Endothelial cell of umbilical vein (primary cell): Measurements from ENCODE around the gene BCL11B. TPM values are rescaled to one million over a fixed set of nuclear protein-coding genes. Genes with fewer than 3 reads are reported as not detected.

Source experiments
- BruUV-seq: library from RNA; stranded (reverse); fragments of 400-500 nt; replicated peaks from 2 replicates; lab custom pipeline; 2021; lab: Mats Ljungman, UMichigan
- CTCF ChIA-PET: fragments of 300-600, 350-600 bp; sonication (Branson Sonifier 250); formaldehyde crosslinking; loops from one replicate; lab custom pipeline; 2021; ENCODE audit warnings: antibody characterized with exemption, inconsistent platforms; lab: Charles Lee
- POLR2A ChIA-PET: fragments of 300-600, 350-600 bp; sonication (Branson Sonifier 250); formaldehyde crosslinking; loops from one replicate; lab custom pipeline; 2021; ENCODE audit warnings: antibody characterized with exemption, inconsistent platforms; lab: Charles Lee
- DNase-seq: peaks from one replicate; pipeline ENCODE4 v3.0.0-alpha.2; 2011; ENCODE audit warnings: low read depth, low spot score
- FAIRE-seq: peaks from 2 replicates; lab custom pipeline; 2011; peaks lifted over from hg19 to GRCh38; lab: Jason Lieb, UNC
- H2AFZ ChIP-seq: 2 replicates; pipeline ENCODE4 v1.6.0; 2012; ENCODE audit warnings: low read depth, low read length, control low read depth, inconsistent platforms
- H3K27ac ChIP-seq: 2 replicates; pipeline ENCODE4 v1.5.1; 2011; ENCODE audit warnings: low read depth, mild to moderate bottlenecking, control low read depth, low read length, moderate library complexity; ENCODE audit not compliant: insufficient read depth
- H3K27me3 ChIP-seq, 2 experiments: 2 replicates each; pipeline versions ENCODE4 v1.6.0 to v1.6.1; 2011; ENCODE audit warnings: low read length in 2 of 2, mixed read lengths in 1 of 2; ENCODE audit not compliant: control insufficient read depth in 2 of 2, insufficient read depth in 2 of 2
- H3K36me3 ChIP-seq, 2 experiments: 2 replicates in 1 of 2; 3 replicates in 1 of 2; pipeline ENCODE4 v1.5.1; 2011; ENCODE audit warnings: low read length in 2 of 2, mild to moderate bottlenecking in 1 of 2, moderate library complexity in 1 of 2; ENCODE audit not compliant: control insufficient read depth in 2 of 2, insufficient read depth in 2 of 2; ENCODE audit errors: extremely low read depth in 1 of 2
- H3K4me1 ChIP-seq: 3 replicates; pipeline ENCODE4 v1.5.1; 2011; ENCODE audit warnings: mild to moderate bottlenecking, low read length; ENCODE audit not compliant: control insufficient read depth, insufficient read depth; ENCODE audit errors: extremely low read depth
- H3K4me2 ChIP-seq: 2 replicates; pipeline ENCODE4 v1.6.1; 2011; ENCODE audit warnings: low read length, control low read depth, mixed read lengths; ENCODE audit not compliant: insufficient read depth
- H3K4me3 ChIP-seq, 3 experiments: fragments of 200-600 bp in 1 of 3; sonication (generic), shearing (Covaris generic) in 1 of 3; replicated peaks in 1 of 3; 2 replicates each; pipeline ENCODE4 v1.5.1; 2011 to 2016; ENCODE audit warnings: control low read depth in 3 of 3, low read length in 3 of 3, mild to moderate bottlenecking in 2 of 3, inconsistent platforms in 1 of 3, low read depth in 1 of 3, moderate library complexity in 1 of 3; ENCODE audit not compliant: insufficient read depth in 1 of 3
- H3K79me2 ChIP-seq: 2 replicates; pipeline ENCODE4 v1.6.0; 2012; ENCODE audit warnings: low read length, inconsistent platforms; ENCODE audit not compliant: control insufficient read depth, insufficient read depth
- H3K9ac ChIP-seq: replicated peaks from 2 replicates; pipeline ENCODE3; 2011; ENCODE audit warnings: low read length, control low read depth; ENCODE audit not compliant: insufficient read depth; ENCODE audit errors: extremely low read depth
- H3K9me1 ChIP-seq: replicated peaks from 3 replicates; pipeline ENCODE4 v1.6.0; 2011; ENCODE audit warnings: mild to moderate bottlenecking, low read length; ENCODE audit not compliant: control insufficient read depth, insufficient read depth; ENCODE audit errors: extremely low read depth
- H3K9me3 ChIP-seq: replicated peaks from 2 replicates; pipeline ENCODE4 v1.5.1; 2012; ENCODE audit warnings: low read length, inconsistent platforms; ENCODE audit not compliant: control insufficient read depth, insufficient read depth
- H4K20me1 ChIP-seq: replicated peaks from 2 replicates; pipeline ENCODE3; 2011; ENCODE audit warnings: mild to moderate bottlenecking, low read length; ENCODE audit not compliant: control insufficient read depth, insufficient read depth; ENCODE audit errors: extremely low read depth
- CTCF ChIP-seq, 2 donors: IDR thresholded peaks; 1 replicate in 1 of 2; 2 replicates in 1 of 2; pipeline ENCODE4 v1.5.1; 2011; ENCODE audit warnings: low read length in 2 of 2, mild to moderate bottlenecking in 2 of 2, moderate library complexity in 2 of 2, control low read depth in 1 of 2, inconsistent platforms in 1 of 2, low read depth in 1 of 2; ENCODE audit not compliant: insufficient read depth in 1 of 2; ENCODE audit errors: extremely low read depth in 1 of 2
- EZH2 ChIP-seq: IDR thresholded peaks from 2 replicates; pipeline ENCODE4 v1.6.1; 2012; ENCODE audit warnings: borderline replicate concordance, low read depth, mild to moderate bottlenecking, moderate library complexity, low read length, inconsistent platforms; ENCODE audit not compliant: severe bottlenecking
- FOS ChIP-seq: IDR thresholded peaks from 2 replicates; pipeline ENCODE4 v1.6.1; 2011; ENCODE audit warnings: mild to moderate bottlenecking, low read length, moderate library complexity, borderline replicate concordance; ENCODE audit not compliant: insufficient read depth
- GATA2 ChIP-seq: IDR thresholded peaks from 2 replicates; pipeline ENCODE4 v1.7.0; 2011; ENCODE audit warnings: low read depth, mild to moderate bottlenecking, moderate library complexity, mixed read lengths, low read length; ENCODE audit not compliant: insufficient read length, insufficient read depth
- JUN ChIP-seq: IDR thresholded peaks from 2 replicates; pipeline ENCODE4 v1.6.1; 2011; ENCODE audit warnings: borderline replicate concordance, low read depth; ENCODE audit not compliant: insufficient read length, insufficient read depth
- MAX ChIP-seq: IDR thresholded peaks from 2 replicates; pipeline ENCODE4 v1.6.1; 2011; ENCODE audit not compliant: insufficient read depth, insufficient read length
- MYC ChIP-seq: IDR thresholded peaks from one replicate; pipeline ENCODE4 v1.6.1; 2011; ENCODE audit warnings: mild to moderate bottlenecking, low read depth, low read length
- POLR2A ChIP-seq: IDR thresholded peaks from 2 replicates; pipeline ENCODE4 v1.6.1; 2012; ENCODE audit warnings: low read depth, mild to moderate bottlenecking, control low read depth, low read length
- POLR2AphosphoS5 ChIP-seq: IDR thresholded peaks from 2 replicates; pipeline ENCODE4 v1.6.1; 2012; ENCODE audit warnings: low read depth, mild to moderate bottlenecking, control low read depth, low read length, moderate library complexity; ENCODE audit not compliant: insufficient read depth
- dilution Hi-C: fragments of 300-500 bp; cut with MboI; formaldehyde crosslinking; loops from one replicate; pipeline ENCODE4 v1.15.0; 2019; ENCODE audit warnings: low sequenced_read_pairs; ENCODE audit not compliant: extremely low pct_ligation_motif_present
- intact Hi-C: fragments of 100-400 bp; cut with micrococcal nuclease; formaldehyde crosslinking; loops from one replicate; pipeline ENCODE4 v1.10.0; 2022
- polyA plus RNA-seq, 4 experiments: library from polyadenylated mRNA; depleted of rRNA in 3 of 4; stranded (reverse) in 3 of 4; unstranded in 1 of 4; fragments of >200 nt; gene quantifications; 2 replicates each; pipeline versions ENCODE4 v1.2.1 to v1.2.3, GENCODE V29; 2011 to 2012; ENCODE audit warnings: missing spikeins in 1 of 4
- total RNA-seq: library from RNA; stranded (reverse); gene quantifications from 2 replicates; pipeline ENCODE4 v1.2.3, GENCODE V29; 2021

The BCL11B gene
- total and polyA plus RNA-seq, 2 donors (not counting 3 experiments of a cell fraction or from before 2014, with no cell fraction given): 0.03 to 0.07 TPM

GRCh38 chr14:99240627-99241324 is 31.2 kb downstream of the BCL11B start:
- H3K36me3 ChIP-seq: no peaks in the 10 kb centered on the region
- H3K27ac ChIP-seq: no peak overlapping the region
- TF ChIP-seq CTCF (IDR thresholded peaks at IDR 0.05; ENCODE audit: extremely low read depth in 1 of 2, insufficient read depth in 1 of 2, low read depth in 1 of 2, low read length in 2 of 2) (no peak), FOS (no peak), GATA2 (no peak), JUN (no peak), MYC (no peak), POLR2AphosphoS5 (no peak), MAX (no peak), EZH2 (no peak), POLR2A (no peak)
- BruUV-seq: no TSS peak
- POLR2A ChIA-PET: no interaction called here
- no peaks in the 10 kb centered on the region for H3K9me1 ChIP-seq
- peaks cover 4 to 5% of the 10 kb centered on the region in 2 experiments for H3K27me3 ChIP-seq
- H3K9ac ChIP-seq: no peak overlapping the region
- H3K4me2 ChIP-seq: no peak overlapping the region
- dilution Hi-C loops: no loop called here
- intact Hi-C loops: no loop called here
- FAIRE-seq (no peak), DNase-seq (no peak)
- CTCF ChIA-PET: no interaction called here
- H3K9me3 ChIP-seq: peaks cover 2% of the 10 kb centered on the region
- no peaks in the 10 kb centered on the region for H3K79me2 ChIP-seq
- no peak overlapping the region for H2AFZ ChIP-seq
- no peaks in the 10 kb centered on the region for H3K4me1 ChIP-seq
- no peak overlapping the region for H3K4me3 ChIP-seq
- no peaks in the 10 kb centered on the region for H4K20me1 ChIP-seq
